Pancreas (tissue), 10 donors: Measurements from ENCODE around the gene SEC14L1. TPM values are rescaled to one million over a fixed set of nuclear protein-coding genes. Genes with fewer than 3 reads are reported as not detected.
A peak's percentile ranks its signal among the peaks of the same experiment; 100 is the strongest.

Experiments used
- ATAC-seq, 4 donors: fragments of 200-7000 bp; cut with Tn5 transposase; one replicate each; pipeline versions ENCODE4 v1.8.0 to v1.9.1; 2020; ENCODE audit warnings: mild to moderate bottlenecking in 4 of 4, moderate library complexity in 4 of 4
- DNase-seq, 6 donors: peaks; one replicate each; pipeline ENCODE4 v3.0.0-alpha.2; 2020
- FAIRE-seq: peaks from 2 replicates; lab custom pipeline; 2012; peaks lifted over from hg19 to GRCh38; lab: Jason Lieb, UNC
- H3K27ac ChIP-seq, 4 donors: fragments of 200-600 bp; sonication (generic); 1 replicate in 3 of 4; 2 replicates in 1 of 4; pipeline versions ENCODE4 v1.5.0 to v1.8.0; 2020
- H3K27me3 ChIP-seq, 4 donors: fragments of 200-600 bp; one replicate each; pipeline ENCODE4 v1.8.0; 2021
- H3K36me3 ChIP-seq, 3 donors: fragments of 200-600 bp; sonication (generic) in 1 of 3; one replicate each; pipeline versions ENCODE4 v1.5.0 to v1.8.0; 2020 to 2021
- H3K4me1 ChIP-seq, 3 donors: fragments of 200-600 bp; one replicate each; pipeline ENCODE4 v1.8.0; 2021
- H3K4me3 ChIP-seq, 4 donors: fragments of 200-600 bp; sonication (generic) in 2 of 4; one replicate each; pipeline versions ENCODE4 v1.5.0 to v1.8.0; 2020 to 2021
- H3K9me3 ChIP-seq, 4 donors: fragments of 200-600 bp; one replicate each; pipeline ENCODE4 v1.8.0; 2021
- WGBS, 2 donors: extraction: QIAGEN DNeasy Blood & Tissue Kit; methylation state at CpG; one replicate each; pipeline ENCODE4 v1.1.7; 2013; 5-methylcytosine and 5-hydroxymethylcytosine counted together
- intact Hi-C, 3 donors: fragments of 100-400 bp; cut with DNase I; formaldehyde crosslinking; loops; one replicate each; pipeline versions ENCODE4 v1.11.1 to v1.14.2; 2022
- polyA plus RNA-seq, 2 donors: library from polyadenylated mRNA; stranded (reverse); fragments of 200-250 nt; gene quantifications; one replicate each; pipeline ENCODE4 v1.2.3, GENCODE V29; 2013
- total RNA-seq, 6 donors: library from RNA; stranded (reverse); fragmentation: NEBNext Ultra II Directional in 4 of 6; extraction: Animal tissue kit (Norgen Biotek cat#: 25700) in 4 of 6; gene quantifications; one replicate each; pipeline versions ENCODE4 v1.2.1 to v1.2.4, GENCODE V29; 2021 to 2023
- TF ChIP-seq, protein P1 (sequence below), 4 donors: fragments of 200-600 bp; sonication (generic) in 3 of 4; IDR thresholded peaks; one replicate each; pipeline versions ENCODE4 v1.5.0 to v1.8.0; 2021; ENCODE audit warnings: antibody characterized with exemption in 4 of 4
- donor health status: healthy with polysubstance abuse.
- donor health status: DM: no; HTN: no; CAD: no; lungs with moderate emphysema.
- donor health status: DM: no; HTN: no; CAD: no.
- donor health status: control.
- donor health status: control.
- donor health status: Bipolar disorder and iron deficiency.
- donor health status: DM: yes; HTN: yes; CAD: no.
- donor health status: DM: no; HTN: no; CAD: no.
- donor health status: DM: no; HTN: no; CAD: no.
- donor health status: DM: yes; HTN: yes; CAD: no.

SEC14L1 gene
- total RNA-seq, result 10 to 100 TPM; 28.7 to 45.5 (median 34.2) TPM
- 10 to 100 TPM; 17.8 to 18.6 TPM for polyA plus RNA-seq

DNA sequence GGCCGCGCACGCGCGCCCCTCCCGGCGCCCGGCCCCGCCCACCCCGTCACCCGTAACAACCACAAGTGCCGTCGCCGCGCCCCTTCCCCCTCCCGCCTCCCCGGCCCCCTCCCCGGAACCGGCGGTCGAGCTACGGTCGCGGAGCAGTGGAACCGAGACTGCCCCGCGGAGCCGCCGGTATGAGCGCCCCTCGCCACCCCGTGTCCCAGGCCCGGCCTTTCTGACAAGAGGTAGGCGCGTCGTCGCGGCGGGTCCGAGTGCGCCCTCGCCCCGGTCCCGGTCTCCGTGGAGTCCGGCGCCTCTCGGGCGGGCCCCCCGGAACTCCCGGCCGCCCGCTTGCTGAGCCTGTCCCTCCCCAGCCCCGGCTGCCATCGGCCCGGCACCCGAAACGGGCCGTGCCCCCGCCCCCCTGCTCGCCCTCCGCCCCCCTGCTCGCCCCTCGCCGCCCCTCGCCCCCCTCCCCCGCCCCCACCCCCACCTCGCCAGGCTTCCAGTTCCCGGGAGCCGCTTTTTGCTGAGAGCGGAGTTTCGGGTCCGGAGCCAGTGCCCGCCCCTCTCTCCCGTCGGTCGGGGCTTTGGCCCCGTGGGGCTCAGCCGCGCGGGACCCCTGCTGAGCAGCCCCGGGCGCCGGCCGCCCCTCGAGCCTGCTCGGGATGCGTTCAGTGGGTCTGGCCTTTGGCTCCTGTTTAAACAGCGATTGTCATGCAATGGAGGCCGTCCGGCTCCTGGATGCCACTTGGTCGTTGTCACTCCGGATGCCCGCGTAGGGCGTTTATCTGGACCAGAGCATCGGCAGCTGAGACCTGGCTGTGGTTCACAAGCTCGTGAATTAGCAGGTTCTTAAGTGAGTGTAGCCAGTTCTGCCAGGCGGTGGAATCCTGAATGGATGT is at the start of gene SEC14L1:
TSS of gene SEC14L1 (plus strand) at position 92 of the 890 bp plus-strand sequence. CDS start 2,628 bp downstream, outside the sequence.
- WGBS, 2 donors, result 1% methylated on average over 47 to 96 of the region's 99 CpGs
- intact Hi-C loops, result no loop called here
- Histone ChIP-seq H3K4me1 (peaks cover 16 to 39% (median 31%) of the 10 kb centered on the region in 3 donors), H3K9me3 (no peaks in the 10 kb centered on the region), H3K4me3 (peak within 1 kb of the TSS; percentile 45 to 80 (median 77)), H3K27ac (peak within 1 kb of the TSS; percentile 87 to 94 (median 90)), H3K36me3 (no peaks in the 10 kb centered on the region), H3K27me3 (no peaks in the 10 kb centered on the region)
- ATAC-seq, result peak in 1 of 4 donors; percentile 6
- TF ChIP-seq, protein P1, sequence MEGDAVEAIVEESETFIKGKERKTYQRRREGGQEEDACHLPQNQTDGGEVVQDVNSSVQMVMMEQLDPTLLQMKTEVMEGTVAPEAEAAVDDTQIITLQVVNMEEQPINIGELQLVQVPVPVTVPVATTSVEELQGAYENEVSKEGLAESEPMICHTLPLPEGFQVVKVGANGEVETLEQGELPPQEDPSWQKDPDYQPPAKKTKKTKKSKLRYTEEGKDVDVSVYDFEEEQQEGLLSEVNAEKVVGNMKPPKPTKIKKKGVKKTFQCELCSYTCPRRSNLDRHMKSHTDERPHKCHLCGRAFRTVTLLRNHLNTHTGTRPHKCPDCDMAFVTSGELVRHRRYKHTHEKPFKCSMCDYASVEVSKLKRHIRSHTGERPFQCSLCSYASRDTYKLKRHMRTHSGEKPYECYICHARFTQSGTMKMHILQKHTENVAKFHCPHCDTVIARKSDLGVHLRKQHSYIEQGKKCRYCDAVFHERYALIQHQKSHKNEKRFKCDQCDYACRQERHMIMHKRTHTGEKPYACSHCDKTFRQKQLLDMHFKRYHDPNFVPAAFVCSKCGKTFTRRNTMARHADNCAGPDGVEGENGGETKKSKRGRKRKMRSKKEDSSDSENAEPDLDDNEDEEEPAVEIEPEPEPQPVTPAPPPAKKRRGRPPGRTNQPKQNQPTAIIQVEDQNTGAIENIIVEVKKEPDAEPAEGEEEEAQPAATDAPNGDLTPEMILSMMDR (IDR thresholded peaks at IDR 0.05), result no peak
- peak in 5 of 6 donors; percentile 46 to 78 (median 66) for DNase-seq
- FAIRE-seq, result no peak

DNA sequence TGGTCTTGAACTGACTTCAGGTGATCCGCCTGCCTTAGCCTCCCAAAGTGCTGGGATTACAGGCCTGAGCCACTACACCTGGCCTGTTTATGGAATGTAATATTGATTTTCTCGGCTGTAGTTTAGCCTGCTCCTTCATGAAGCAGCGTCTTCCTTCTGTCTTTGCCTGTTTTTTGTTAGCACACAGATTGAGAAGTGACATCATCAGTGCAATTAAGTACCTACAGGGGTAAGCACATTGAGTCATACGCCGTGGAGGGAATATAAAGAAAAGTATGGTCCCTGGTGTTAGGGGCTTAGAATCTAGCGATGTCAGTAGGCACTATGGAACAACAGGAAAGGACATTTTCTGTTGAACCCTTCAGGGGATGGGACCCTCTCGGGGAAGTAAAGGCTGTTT is 48.7 kb upstream of the SEC14L1 start:
- DNase-seq, result no peak
- H3K27me3 ChIP-seq, result no peaks in the 10 kb centered on the region
- H3K9me3 ChIP-seq, result no peaks in the 10 kb centered on the region
- no peak overlapping the region for H3K4me3 ChIP-seq
- WGBS, 2 donors, result 76 to 78% methylated on average over 7 of the region's 7 CpGs
- TF ChIP-seq, protein P1 (IDR thresholded peaks at IDR 0.05), result no peak
- no peak for FAIRE-seq
- no peak for ATAC-seq
- no peak overlapping the region for H3K27ac ChIP-seq
- H3K4me1 ChIP-seq, result peaks cover 0 to 21% (median 15%) of the 10 kb centered on the region in 3 donors
- intact Hi-C loops, result no loop called here
- peaks cover 0 to 16% (median 14%) of the 10 kb centered on the region in 3 donors for H3K36me3 ChIP-seq

DNA sequence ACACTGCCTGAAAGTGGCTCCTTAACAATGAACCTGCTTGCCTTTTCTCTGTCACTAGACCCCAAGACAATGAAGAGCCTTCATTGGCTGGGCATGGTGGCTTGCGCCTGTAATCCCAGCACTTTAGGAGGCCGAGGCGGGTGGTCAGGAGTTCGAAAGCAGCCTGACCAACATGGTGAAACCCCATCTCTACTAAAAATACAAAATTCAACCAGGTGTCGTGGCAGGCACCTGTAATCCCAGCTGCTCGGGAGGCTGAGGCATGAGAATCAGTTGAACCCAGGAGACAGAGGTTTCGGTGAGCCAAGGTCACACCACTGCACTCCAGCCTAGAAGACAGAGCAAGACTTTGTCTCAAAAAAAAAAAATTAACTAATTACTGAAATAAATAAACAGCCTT is 45.3 kb upstream of the SEC14L1 start:
- no peaks in the 10 kb centered on the region for H3K9me3 ChIP-seq
- intact Hi-C loops, result no loop called here
- ATAC-seq, result no peak
- peaks cover 13 to 28% (median 27%) of the 10 kb centered on the region in 3 donors for H3K4me1 ChIP-seq
- no peak overlapping the region for H3K4me3 ChIP-seq
- H3K27me3 ChIP-seq, result no peaks in the 10 kb centered on the region
- H3K27ac ChIP-seq, result no peak overlapping the region
- DNase-seq, result no peak
- peaks cover 0 to 16% (median 14%) of the 10 kb centered on the region in 3 donors for H3K36me3 ChIP-seq
- FAIRE-seq, result no peak
- TF ChIP-seq, protein P1 (IDR thresholded peaks at IDR 0.05), result no peak
- 92 to 97% methylated on average over 7 of the region's 7 CpGs for WGBS, 2 donors

DNA sequence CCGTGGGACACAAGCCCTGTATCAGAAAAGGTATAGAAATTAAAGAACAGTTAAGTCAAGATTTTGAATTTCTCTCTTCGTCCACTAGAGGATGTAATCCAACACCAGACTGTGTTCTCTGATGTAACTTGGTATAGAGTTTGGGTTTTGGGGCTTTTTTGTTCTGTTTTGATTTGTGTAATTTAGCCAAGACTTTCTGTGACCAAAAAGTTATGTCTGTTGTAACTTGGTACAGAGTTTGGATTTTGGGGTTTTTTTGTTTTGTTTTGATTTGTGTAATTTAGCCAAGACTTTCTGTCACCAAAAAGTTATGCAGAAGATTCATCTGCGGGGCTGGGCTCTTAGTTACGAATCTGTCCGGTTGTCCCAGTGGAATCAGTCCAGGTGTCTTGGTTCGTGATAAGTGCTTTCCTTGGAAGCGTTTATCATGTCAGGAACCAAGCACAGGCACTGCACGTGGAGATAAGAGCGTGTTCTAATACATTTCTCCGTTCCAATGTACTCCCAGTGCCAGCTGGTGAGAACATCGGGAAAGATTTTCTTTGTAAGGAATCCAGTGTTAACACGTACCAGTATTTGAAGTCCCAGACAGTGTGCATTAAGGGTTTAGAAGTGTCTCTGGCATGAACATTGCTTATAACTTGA is 44.1 kb upstream of the SEC14L1 start:
- intact Hi-C loops, result no loop called here
- FAIRE-seq (no peak), ATAC-seq (peak; percentile 67 to 77 (median 70))

More for the DNA sequence above, 44.1 kb upstream of the SEC14L1 start:
- Histone ChIP-seq H3K4me3 (no peak overlapping the region), H3K36me3 (peaks cover 0 to 16% (median 14%) of the 10 kb centered on the region in 3 donors), H3K27me3 (no peaks in the 10 kb centered on the region), H3K4me1 (peaks cover 13 to 25% (median 22%) of the 10 kb centered on the region in 3 donors), H3K9me3 (no peaks in the 10 kb centered on the region), H3K27ac (peak overlapping the region; percentile 13 to 38 (median 14))
- peak in 1 of 6 donors; percentile 45 for DNase-seq
- WGBS, 2 donors, result 10 to 18% methylated on average over 12 of the region's 12 CpGs
- TF ChIP-seq, protein P1 (IDR thresholded peaks at IDR 0.05), result peak; percentile 18 to 47 (median 35)
